HG02610 (cell line): ENCODE results near the gene AQP3.
"Not testable (repeated sequence)": the region's sequence is repeated elsewhere in the genome, so short reads cannot be mapped to it uniquely, and the experiment has no call there.

Source experiments
- ATAC-seq: cut with Tn5 transposase; IDR thresholded peaks from one replicate; pipeline ENCODE4 v1.9.1; 2021; ENCODE audit warnings: mild to moderate bottlenecking, moderate library complexity; ENCODE audit not compliant: unreplicated experiment

The AQP3 gene

DNA sequence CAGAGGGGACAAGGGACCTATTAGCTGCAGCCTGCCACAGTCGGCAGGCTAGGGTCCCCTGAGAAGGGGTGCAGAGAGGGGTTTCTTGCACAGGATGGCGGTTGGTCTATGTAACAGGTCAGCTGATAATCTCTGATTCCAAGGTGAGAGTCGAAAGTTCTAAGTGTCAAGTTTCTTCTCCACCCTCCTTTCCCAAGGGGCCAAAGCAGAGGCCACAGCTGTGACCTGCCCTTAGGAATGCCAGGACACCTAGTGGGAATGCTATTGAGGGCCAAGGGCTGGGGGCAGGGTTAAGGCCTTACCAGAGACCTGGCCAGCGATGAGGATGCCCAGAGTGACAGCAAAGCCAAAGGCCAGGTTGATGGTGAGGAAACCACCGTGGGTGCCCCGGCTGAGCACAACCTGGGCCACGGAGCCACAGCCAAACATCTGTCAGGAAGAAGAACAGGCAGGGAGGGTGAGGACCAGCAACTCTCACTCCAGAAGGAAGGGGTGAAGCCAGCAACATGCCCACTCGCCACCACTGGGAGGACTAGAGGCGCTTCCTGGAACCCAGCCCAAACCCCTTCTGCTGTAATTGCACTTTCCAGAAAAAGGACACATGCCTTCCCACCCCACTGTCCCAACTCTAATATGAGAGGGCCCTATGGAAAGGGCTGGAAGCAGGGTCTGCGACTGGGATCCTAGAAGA lies 3.8 kb downstream of the AQP3 start:
- ATAC-seq: no peak

DNA sequence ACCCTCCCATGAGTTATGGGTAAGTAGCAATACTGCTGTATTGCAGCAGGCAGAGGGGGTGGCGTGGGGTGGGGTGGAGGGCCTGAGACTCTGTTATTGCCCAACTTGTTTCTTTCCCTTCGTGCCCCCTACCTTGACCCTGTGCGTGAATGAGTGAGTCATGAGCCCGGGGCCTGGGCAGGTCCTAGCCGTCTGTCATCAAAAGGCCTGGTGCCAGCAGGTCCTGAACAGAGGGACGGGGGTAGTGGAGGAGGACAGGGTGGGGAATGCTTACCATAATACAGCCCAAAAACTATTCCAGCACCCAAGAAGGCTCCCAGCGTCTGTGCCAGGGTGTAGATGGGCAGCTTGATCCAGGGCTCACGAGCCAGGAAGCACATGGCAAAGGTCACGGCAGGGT lies 4.3 kb downstream of the AQP3 start:
- no peak for ATAC-seq

DNA sequence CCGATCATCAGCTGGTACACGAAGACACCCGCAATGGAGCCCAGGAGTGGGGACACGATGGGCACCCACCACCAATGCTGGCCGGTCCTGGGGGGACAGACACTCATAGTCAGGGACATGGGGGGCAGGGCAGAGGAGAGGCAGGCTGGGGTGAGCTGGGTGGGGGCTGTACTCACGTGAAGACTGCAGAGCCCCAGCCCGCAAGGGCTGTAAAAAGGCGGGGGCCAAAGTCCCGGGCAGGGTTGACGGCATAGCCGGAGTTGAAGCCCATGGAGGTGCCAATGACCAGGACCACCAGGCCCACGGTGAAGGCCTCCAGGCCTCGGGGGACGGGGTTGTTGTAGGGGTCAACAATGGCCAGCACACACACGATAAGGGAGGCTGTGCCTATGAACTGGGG lies 5.3 kb downstream of the AQP3 start:
- ATAC-seq: no peak

DNA sequence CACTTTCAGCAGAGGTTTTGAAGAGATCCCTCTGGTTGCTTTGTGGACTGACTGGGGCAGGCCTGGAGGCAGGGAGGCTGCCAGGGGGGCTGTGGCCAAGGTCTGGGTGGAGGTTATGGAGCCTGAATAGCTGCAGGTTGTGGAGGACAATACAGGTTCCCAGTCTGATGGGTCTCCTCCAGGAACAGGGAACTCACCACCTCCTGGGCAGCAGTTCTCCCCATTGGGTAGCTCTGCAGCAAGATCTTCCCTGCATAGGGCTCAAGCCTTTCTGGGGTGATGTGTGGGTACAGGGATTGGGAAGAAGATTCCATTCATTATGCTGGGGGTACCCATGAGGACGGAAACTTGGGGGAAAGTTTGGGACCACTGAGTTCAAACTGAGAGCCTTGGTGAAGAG lies 6.8 kb downstream of the AQP3 start:
- no peak for ATAC-seq

DNA sequence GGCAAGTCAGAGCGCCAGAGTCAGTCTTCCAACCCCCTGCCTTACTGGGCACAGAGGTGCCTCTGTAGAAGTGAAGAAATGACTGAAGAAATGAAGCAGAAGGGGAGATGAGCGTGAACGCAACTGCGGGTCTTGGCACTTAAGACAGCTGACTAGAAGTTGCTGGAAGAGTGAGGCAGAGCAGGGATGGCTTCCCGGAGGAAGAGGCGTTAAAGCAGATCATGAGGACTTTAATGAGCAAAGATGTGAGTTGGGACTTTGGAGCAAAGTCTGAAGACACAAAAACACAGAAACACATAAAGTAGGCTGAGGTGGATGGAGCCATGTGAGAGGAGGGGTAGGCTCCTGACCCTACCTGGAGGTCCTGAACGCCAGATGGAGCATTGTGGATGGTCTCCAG lies 7.2 kb downstream of the AQP3 start:
- no peak for ATAC-seq

DNA sequence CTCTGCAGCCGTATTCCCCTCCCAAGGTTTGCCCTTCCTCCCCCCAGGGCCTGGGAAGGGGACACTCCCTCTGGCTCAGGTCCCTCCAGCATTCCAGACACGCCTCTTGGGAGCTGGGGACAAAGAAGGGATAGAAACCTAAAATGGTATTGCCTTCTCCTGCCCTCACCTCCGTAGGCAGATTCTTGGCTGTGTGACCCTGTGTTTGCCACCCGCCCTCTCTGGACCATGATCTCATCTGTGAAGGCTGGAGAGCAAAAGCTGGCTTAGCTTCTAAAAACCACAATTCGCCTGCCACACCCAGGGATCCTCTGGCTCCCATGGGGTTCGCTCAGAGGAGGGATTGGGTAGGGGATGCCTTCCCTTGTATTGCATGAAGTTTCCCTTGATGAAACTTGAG lies 7.7 kb downstream of the AQP3 start:
- no peak for ATAC-seq

DNA sequence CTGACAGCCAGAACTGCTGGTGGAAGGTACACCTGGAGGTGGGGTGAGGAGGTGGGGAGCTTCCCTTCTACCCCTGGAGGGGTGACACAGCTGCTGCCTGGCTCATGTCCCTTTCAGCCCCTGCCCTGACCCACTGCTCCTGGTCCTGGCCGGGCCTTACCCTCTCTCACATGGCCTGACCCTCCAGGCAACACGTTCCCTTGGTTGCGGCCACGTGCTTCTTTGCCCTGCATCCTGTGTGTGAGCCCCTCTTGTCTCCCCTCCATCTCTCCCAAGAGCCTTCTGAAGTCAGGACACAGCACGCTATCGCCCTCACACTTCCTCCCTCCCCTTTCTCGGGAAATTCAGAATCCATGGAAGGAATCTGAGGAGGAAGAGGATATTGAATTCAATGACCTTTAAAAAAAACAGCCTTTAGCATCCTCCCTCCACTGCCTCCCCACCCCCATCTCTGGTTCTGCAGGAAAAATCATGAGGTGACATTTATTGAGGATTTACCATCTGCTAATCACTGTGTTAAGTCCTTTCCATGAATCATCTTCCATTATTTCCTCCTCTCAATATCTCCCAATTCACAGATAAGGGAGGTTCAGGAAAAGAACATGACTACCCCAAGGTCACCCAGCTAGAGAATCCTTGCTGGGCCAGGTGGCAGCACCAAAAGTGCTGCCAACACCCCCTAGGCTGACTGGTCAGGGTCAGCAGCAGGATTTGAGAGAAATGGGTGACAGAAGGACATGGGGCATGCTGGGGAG lies 8.3 kb downstream of the AQP3 start:
- ATAC-seq: no peak

DNA sequence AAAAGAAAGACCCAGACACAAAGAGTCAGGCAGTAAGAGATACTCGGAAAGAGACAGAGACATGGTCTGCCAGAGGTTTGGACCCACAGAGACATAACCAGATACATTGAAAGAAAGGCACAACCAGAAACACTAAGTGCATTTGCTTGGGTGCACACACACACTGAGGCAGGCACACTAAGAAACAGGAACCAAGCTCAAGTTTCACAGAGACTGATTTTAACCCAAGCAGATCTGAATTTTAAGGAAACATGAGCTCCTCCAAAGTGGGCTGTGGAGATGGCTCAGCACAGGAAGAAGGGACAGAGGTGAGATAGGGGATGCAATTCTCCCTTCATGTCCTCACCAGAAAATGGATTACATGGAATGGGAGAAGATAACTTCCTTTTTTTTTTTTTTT lies 9.5 kb downstream of the AQP3 start:
- ATAC-seq: no peak

DNA sequence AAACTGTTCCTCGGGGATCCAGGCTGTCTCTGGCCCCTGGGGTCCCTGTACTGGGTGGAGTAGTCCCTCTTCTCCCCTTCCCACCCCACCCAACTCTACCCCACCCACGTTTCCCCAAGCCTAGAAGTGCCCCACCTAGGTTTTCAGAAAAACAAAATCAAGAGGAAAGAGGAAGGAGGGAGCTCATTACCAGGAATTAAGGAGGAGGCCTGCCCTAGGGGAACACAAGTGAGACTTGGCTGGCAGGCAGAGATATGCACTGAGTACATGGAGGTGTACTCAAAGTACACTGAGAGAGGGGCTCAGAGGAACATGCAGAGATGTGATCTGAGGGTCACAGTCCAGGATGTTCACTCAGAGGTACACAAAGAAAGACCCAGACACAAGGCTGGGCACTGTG lies 10.2 kb downstream of the AQP3 start:
- no peak for ATAC-seq

DNA sequence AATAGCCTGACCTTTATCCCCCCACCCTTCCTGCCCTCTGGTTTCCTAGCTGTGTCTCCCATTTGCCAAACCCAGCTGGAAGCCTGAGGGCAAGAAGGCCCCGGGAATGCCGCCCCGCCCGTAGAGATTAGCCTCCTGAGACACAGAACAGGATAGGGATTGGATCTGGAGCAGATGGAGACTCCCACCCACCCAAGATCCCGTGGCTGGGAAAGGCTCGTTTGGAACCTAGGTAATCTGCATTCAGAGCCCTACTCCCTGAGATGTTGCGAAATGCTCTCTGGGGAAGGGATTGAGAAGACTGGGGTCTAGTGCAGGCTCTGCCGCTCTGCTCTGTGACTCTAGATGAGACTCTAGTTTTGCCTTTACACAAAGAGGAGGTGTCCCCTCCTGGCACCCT lies 10.9 kb downstream of the AQP3 start:
- ATAC-seq: no peak

DNA sequence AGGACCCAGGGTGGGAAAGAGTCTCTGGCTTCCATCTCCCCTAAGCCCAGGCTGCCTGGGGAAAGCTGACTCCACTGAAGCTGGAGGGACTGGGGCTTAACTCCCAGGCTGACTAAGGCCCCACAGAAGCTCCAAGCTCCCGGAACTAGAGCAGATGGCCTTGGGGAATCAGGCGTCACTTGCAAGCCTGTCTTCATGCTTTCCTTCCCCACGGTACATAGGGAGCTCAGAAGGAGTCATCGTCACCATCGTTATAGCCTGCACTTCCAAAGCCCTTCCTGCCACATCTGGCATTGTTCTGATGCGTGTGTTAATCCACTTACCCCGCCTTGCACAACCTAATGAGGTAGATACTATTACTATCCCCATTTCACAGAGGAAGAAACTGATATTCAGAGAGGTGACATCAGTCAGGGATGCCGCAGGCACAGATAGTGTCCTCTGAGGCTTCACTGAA lies 11.5 kb downstream of the AQP3 start:
- no peak for ATAC-seq

DNA sequence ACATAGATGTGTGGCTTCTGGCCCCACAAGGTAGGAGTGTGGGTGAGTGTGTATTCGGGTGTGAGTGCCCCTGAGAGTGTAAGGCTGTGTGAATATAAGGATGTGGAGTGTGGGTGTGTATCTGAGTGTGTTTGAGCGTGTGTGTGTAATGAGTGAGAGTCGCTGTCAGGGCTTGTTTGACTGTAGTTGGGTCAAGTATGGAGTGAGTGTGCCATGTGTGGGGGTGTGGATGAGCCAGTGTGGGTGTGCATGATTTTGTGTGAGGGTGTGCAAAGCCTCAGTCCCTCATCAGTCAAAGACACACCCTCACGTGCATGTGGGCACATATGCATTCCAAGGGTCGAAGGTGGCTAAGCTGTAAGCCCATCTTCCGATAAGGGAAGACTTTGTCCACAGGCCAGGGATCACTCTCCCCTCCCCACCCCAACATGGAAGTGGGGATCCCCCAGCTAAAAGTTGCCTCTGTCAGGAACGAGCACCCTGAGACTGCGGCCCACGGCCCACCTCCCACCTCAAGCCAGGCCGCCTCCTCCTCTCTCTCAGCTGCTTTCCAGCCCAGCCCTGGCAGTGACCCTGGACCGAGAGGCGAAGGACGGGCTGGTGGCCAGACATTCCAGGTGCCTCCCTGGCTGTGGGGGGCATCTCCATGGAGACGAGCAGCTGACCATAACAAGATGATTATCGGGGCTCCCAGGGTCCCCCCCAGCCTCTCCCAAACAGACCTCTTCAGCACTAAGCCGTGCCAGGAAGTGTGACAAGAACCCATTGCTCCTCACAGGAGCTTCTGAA lies 12.9 kb downstream of the AQP3 start:
- no peak for ATAC-seq

DNA sequence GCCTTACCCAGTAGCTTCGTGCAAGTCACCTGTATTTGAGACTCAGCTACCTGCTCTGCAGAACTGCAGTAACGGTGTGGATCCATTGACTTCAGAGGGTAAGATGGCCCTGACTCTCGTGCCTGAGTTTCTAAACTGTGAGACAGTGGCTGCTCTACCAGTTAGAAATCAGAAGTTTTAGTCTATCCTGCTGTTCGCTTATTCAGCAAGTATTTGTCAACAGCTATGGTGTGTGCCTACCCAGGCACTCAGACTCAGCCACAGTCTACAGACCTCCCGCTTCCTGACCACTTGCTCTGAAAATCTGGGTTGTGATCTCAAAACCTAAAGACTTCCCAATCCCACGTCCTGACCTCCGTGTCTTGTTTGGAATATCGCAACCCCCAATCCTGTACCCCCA lies 13.5 kb downstream of the AQP3 start:
- ATAC-seq: no peak

DNA sequence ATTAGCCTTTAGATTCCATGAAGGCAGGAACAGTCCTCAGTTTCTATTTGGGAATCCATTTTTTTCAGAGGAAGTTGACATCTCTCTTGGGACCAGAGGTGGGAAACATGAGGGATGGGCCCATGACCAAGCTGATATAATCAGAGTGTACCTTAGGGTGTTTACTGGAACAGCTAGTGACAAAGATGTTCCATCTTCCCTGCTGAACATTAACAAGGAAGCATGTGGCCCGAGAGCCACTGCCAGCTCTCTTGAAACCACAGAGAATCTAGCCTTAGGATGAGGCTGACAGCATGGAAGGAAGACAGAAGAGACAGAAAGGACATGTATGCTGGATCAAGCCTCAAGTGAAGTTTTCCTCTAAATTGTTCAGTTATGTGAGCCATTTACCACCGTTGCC lies 16.0 kb downstream of the AQP3 start:
- no peak for ATAC-seq

DNA sequence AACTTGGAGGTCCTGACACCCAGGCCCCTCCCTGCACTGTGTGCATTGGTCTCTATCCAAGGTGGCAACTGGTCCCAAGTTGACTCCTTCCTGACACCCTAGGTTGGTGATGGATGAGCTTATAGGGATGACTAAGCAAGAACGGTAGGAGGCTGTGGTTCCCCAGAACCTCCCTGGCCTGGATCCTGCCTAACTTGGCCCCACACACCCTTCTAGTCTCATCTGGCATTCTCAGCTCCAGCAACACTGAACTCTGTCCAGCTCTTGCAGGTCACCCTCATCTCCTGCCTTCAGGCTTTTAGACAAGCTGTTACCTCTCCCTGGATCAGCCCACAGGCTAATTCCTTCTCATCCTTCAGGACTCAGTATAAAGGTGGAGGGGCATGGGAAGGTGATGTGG lies 16.5 kb downstream of the AQP3 start:
- ATAC-seq: no peak

DNA sequence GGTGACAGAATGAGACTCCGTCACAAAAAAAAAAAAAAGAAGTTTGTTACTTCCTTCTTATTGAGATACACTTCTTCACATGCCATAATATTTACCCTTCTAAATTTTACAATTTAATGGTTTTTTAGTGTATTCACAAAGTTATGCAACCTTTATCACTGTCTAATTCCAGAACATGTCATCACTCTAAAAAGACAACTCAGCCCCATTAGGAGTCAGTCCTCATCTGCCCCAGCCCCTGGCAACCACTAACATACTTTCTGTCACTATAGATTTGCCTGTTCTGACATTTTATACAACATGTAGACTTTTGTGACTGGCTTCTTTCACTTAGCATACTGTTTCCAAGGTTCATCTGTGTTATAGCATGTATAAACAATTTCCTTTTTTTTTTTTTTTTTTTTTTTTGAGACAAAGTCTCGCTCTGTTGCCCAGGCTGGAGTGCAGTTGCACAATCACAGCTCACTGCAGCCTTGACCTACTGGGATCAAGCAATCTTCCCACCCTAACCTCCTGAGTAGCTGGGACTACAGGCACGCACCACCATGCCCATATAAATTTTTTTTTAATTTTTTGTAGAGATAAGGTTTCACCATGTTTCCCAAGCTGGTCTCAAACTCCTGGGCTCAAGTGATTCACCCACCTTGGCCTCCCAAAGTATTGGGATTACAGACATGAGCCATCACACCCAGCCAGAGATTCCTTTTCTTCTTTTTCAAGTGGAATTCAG lies 18.0 kb downstream of the AQP3 start:
- no peak for ATAC-seq

DNA sequence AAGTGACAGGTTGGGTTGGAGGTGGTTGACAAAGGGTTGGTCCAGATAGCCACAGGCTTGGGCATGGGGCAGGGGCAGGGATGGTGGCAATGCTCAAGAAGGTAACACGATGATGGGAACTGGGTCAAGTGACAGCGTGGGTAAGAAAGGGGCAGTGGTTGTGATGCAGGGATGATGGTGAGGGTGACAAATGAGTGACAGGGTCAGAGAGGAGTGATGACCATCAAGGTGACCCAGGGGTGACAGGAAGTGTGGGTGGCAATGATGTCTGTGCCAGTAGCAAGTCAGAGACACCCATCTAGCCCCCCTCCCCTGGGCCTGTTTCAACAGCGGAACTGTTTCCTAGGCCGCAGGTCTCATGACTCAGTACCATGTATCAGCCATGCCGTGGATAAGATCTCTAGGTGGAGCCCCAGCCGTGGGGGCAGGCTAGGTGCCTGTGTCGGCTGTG lies 20.5 kb downstream of the AQP3 start:
- ATAC-seq: no peak

DNA sequence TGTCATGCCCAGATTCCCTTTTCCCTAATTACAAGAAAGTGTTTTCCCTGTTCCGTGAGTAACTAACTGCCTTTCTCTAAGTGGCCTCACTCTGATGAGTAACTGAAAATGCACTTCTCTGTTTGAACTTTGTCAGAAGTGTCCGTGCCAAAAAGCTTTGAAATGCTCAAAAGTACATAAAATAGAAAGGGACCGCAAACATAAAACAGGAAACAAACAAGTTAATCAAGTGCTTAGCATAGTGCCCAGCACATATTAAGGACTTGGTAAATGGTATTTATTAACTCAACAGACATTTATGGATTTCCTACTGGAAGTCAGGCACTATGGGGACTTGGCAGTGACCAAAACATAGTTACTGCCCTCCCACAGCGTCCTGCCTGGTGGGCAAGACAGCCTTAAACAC lies 22.3 kb downstream of the AQP3 start:
- no peak for ATAC-seq

DNA sequence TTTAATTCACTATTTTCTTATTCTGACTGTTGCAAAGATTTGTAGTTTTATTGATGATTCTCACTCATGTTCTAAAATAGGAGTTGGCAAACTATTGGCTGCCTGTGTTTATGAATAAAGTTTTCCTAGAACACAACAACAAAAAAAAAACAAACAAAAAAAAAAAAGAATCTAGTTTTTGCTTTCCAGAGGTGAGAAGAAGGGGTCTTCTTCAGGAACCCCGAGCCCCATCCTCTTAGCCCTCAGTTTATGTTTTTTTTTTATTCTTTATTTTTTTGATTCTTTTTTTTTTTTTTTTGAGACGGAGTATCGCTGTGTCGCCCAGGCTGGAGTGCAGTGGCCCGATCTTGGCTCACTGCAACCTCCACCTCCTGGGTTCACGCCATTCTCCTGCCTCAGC lies 22.9 kb downstream of the AQP3 start:
- not testable (repeated sequence) for ATAC-seq

DNA sequence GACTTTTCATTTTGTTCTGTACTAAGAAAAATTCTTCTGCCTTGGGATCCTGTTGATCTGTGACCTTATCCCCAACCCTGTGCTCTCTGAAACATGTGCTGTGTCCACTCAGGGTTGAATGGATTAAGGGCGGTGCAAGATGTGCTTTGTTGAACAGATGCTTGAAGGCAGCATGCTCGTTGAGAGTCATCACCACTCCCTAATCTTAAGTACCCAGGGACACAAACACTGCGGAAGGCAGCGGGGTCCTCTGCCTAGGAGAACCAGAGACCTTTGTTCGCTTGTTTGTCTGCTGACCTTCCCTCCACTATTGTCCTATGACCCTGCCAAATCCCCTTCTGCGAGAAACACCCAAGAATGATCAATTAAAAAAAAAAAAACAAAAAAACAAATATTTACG lies 23.4 kb downstream of the AQP3 start:
- ATAC-seq: not testable (repeated sequence)

DNA sequence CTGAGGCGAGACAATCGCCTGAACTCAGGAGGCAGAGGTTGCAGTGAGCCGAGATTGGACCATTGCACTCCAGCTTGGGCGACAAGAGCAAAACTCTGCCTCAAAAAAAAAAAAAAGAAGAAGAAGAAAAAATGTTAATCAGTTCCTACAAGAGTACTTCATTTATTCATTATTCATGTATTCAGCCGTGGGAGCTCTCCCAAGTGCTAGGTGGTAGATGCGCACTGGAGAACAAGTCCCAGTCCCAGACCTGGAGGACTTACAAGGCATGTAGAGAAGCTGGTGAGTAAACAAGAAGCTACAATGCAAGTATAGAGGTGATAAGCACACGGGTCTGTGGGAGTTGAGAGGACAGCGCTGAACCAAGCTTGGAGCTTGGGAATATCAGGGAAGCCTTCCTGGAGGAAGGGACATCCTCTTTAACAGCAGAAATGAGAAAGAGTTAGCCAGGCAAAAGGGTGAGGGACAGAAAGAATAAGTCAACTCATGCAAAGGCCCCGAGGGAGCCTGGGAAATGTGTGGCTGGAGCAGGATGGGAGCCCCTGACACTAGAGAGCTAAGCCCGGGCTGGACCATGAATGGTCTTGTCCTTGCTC lies 27.6 kb downstream of the AQP3 start:
- no peak for ATAC-seq
